ENCODE measurements around the gene RPLP2.

Gene RPLP2

DNA sequence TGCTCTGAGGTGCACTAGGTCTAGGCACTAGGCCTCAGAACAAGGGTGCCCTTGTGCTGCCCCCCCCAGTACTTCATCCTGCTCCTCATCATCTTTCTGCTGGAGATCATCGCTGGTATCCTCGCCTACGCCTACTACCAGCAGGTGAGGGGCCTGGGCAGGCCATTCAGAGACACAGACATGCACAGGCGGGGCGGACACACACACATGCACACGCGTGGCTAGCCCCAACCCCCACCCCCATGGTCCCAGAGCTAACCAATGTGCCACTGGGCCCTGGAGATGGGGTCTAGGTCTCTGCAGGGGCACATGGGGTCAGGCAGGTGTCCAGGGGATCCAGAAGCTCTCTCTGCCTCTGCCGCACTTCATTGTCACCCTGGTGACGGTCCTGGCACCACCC lies 26.9 kb downstream of the RPLP2 start:
- TF ChIP-seq, protein P1, sequence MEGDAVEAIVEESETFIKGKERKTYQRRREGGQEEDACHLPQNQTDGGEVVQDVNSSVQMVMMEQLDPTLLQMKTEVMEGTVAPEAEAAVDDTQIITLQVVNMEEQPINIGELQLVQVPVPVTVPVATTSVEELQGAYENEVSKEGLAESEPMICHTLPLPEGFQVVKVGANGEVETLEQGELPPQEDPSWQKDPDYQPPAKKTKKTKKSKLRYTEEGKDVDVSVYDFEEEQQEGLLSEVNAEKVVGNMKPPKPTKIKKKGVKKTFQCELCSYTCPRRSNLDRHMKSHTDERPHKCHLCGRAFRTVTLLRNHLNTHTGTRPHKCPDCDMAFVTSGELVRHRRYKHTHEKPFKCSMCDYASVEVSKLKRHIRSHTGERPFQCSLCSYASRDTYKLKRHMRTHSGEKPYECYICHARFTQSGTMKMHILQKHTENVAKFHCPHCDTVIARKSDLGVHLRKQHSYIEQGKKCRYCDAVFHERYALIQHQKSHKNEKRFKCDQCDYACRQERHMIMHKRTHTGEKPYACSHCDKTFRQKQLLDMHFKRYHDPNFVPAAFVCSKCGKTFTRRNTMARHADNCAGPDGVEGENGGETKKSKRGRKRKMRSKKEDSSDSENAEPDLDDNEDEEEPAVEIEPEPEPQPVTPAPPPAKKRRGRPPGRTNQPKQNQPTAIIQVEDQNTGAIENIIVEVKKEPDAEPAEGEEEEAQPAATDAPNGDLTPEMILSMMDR (IDR thresholded peaks at IDR 0.05; ENCODE audit: insufficient read depth, low read length, poor library complexity, severe bottlenecking), result no peak
- no peak for DNase-seq (ENCODE audit: extremely low read depth, insufficient read length)
- no peak overlapping the region for H3K4me3 ChIP-seq (replicated peaks; ENCODE audit: low read depth, low read length)
- peaks cover 25% of the 10 kb centered on the region for H3K36me3 ChIP-seq (ENCODE audit: control insufficient read depth, insufficient read depth, low read length)
- no peaks in the 10 kb centered on the region; the same call in 1 of the 2 replicates for H3K27me3 ChIP-seq (replicated peaks; ENCODE audit: control insufficient read depth, insufficient read depth, low read length)

DNA sequence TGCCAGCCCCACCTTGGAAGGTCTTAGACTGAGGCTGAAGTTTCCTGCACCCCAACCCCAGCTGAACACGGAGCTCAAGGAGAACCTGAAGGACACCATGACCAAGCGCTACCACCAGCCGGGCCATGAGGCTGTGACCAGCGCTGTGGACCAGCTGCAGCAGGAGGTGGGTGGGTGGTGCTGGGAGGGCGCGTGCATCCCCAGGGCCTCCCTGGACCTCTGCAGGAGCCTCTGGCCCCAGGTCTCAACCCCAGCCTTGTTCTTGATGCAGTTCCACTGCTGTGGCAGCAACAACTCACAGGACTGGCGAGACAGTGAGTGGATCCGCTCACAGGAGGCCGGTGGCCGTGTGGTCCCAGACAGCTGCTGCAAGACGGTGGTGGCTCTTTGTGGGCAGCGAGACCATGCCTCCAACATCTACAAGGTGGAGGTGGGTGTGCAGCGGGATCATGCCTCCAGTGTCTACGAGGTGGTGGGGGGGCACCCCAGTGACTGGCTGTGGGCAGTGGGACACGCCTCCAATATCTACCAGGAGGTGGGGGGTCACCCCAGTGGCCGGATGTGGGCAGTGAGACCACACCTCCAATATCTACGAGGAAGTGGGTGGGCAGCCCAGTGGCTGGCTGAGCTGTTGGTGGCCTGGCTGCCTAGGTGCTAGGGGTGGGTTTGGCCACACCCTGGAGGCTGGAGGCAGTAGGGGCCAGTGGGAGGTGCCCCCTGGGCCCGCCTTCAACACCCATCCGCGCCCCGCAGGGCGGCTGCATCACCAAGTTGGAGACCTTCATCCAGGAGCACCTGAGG lies 27.6 kb downstream of the RPLP2 start:
- peaks cover 25% of the 10 kb centered on the region for H3K36me3 ChIP-seq (ENCODE audit: control insufficient read depth, insufficient read depth, low read length)
- TF ChIP-seq, protein P1 (IDR thresholded peaks at IDR 0.05; ENCODE audit: insufficient read depth, low read length, poor library complexity, severe bottlenecking), result no peak
- no peak for DNase-seq (ENCODE audit: extremely low read depth, insufficient read length)
- H3K4me3 ChIP-seq (replicated peaks; ENCODE audit: low read depth, low read length), result no peak overlapping the region
- no peaks in the 10 kb centered on the region; the same call in 1 of the 2 replicates for H3K27me3 ChIP-seq (replicated peaks; ENCODE audit: control insufficient read depth, insufficient read depth, low read length)

DNA sequence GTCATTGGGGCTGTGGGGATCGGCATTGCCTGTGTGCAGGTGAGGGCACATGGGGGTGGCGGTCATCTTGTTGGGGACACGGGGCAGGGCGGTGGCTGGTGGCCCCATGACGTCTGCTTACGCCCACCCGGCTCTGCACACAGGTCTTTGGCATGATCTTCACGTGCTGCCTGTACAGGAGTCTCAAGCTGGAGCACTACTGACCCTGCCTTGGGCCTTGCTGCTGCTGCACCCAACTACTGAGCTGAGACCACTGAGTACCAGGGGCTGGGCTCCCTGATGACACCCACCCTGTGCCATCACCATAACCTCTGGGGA lies 28.2 kb downstream of the RPLP2 start:
- H3K4me3 ChIP-seq (replicated peaks; ENCODE audit: low read depth, low read length), result no peak overlapping the region
- TF ChIP-seq, protein P1 (IDR thresholded peaks at IDR 0.05; ENCODE audit: insufficient read depth, low read length, poor library complexity, severe bottlenecking), result no peak
- no peak for DNase-seq (ENCODE audit: extremely low read depth, insufficient read length)
- H3K27me3 ChIP-seq (replicated peaks; ENCODE audit: control insufficient read depth, insufficient read depth, low read length), result no peaks in the 10 kb centered on the region; the same call in 1 of the 2 replicates
- H3K36me3 ChIP-seq (ENCODE audit: control insufficient read depth, insufficient read depth, low read length), result peaks cover 25% of the 10 kb centered on the region

DNA sequence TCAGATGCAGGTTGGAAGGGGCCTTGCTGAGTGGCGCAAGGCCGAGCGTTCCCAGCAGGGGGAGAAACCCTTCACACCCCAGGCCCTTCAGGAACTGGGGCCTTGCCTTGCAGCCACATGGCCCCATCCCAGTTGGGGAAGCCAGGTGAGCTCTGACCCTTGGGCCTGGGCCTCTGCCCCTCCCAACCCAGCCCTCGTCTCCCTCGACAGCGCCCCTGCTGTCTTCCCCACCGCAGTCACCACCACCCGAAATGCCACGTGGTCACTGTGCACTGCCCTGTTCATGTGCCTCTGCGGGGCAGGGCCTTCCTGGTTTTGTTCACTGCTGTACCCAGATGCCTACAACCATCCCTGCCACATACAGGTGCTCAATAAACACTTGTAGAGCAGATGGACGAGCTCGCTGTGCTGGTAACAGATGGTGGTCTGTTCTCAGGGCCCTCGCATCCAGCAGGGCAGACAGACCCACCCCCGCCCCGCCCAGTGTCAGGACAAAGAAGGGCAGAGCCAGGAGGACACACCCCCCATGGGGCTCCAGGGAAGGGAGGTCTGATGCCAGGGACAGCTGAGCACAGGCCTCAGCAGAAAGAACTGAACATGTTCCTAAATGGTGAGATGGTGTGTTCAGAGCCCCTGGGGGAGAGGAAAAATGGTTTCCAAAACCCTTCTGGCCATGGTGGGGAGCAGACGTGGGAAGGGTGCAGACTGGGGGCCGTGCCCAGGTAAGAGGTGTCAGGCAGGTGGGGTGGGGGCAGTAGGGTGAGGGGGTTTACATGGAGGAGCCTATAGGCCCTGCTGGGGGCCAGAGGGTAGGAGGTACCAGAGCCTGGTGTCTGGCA lies 28.9 kb downstream of the RPLP2 start:
- H3K36me3 ChIP-seq (ENCODE audit: control insufficient read depth, insufficient read depth, low read length), result peaks cover 25% of the 10 kb centered on the region
- DNase-seq (ENCODE audit: extremely low read depth, insufficient read length), result no peak
- TF ChIP-seq, protein P1 (IDR thresholded peaks at IDR 0.05; ENCODE audit: insufficient read depth, low read length, poor library complexity, severe bottlenecking), result peak; percentile 7
- H3K4me3 ChIP-seq (replicated peaks; ENCODE audit: low read depth, low read length), result no peak overlapping the region
- H3K27me3 ChIP-seq (replicated peaks; ENCODE audit: control insufficient read depth, insufficient read depth, low read length), result no peaks in the 10 kb centered on the region; the same call in 1 of the 2 replicates

DNA sequence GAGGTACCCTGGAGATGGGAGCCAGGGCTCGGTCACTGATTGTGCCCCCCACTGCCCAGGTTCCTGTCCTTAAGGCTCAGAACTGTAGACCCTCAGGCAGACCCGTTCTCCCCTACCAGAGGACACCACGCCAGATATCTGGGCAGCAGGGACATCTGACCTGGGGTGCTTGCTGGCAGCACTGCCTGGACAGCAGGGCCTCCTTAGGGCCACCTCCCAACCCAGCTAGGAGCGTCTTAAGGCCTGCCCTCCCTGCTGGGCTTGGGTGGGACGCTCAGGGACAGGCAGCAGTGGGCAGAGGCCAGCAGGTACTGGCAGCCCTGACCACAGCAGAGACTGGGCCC lies 29.5 kb downstream of the RPLP2 start:
- DNase-seq (ENCODE audit: extremely low read depth, insufficient read length), result no peak
- H3K27me3 ChIP-seq (replicated peaks; ENCODE audit: control insufficient read depth, insufficient read depth, low read length), result no peaks in the 10 kb centered on the region
- H3K36me3 ChIP-seq (ENCODE audit: control insufficient read depth, insufficient read depth, low read length), result peaks cover 25% of the 10 kb centered on the region
- TF ChIP-seq, protein P1 (IDR thresholded peaks at IDR 0.05; ENCODE audit: insufficient read depth, low read length, poor library complexity, severe bottlenecking), result no peak
- no peak overlapping the region for H3K4me3 ChIP-seq (replicated peaks; ENCODE audit: low read depth, low read length)
